22Rv1 (cell line): Measurements from ENCODE around the gene FRRS1L.

ENCODE experiments used
- CTCF ChIP-seq: fragments of 450-650 bp; IDR thresholded peaks from 2 replicates; pipeline ENCODE4 v1.5.1; 2017; ENCODE audit warnings: mild to moderate bottlenecking
- ZFX ChIP-seq: fragments of 450-650 bp; IDR thresholded peaks from 2 replicates; pipeline ENCODE4 v1.6.1; 2017; ENCODE audit warnings: antibody characterized with exemption, borderline replicate concordance

- no peak for TF ChIP-seq CTCF
- no peak for TF ChIP-seq ZFX
Observed at GRCh38 chr9:109166771-109167601, at the start of gene FRRS1L.
